Panc1 (cell line): ENCODE data around the gene ZNF789. TPM values are rescaled to one million over a fixed set of nuclear protein-coding genes. Genes with fewer than 3 reads are reported as not detected.

Source experiments
- ATAC-seq: fragments of 200-7000 bp; cut with Tn5 transposase; 2 replicates; pipeline ENCODE4 v1.9.1; 2020; ENCODE audit warnings: mild to moderate bottlenecking, moderate library complexity
- BruUV-seq: library from RNA; stranded (reverse); fragments of 400-500 nt; replicated peaks from 2 replicates; lab custom pipeline; 2021; lab: Mats Ljungman, UMichigan
- CTCF ChIA-PET: fragments of 300-600 bp; sonication (Branson Sonifier 250); formaldehyde crosslinking; loops from one replicate; lab custom pipeline; 2022; ENCODE audit warnings: antibody characterized with exemption; lab: Charles Lee
- POLR2A ChIA-PET: fragments of 300-600 bp; sonication (Branson Sonifier 250); formaldehyde crosslinking; loops from one replicate; lab custom pipeline; 2022; ENCODE audit warnings: antibody characterized with exemption; lab: Charles Lee
- DNase-seq: peaks from one replicate; pipeline ENCODE4 v3.0.0-alpha.2; 2010; ENCODE audit warnings: low read depth, low spot score
- H3K27ac ChIP-seq: 2 replicates; pipeline ENCODE4 v1.5.1; 2011; ENCODE audit warnings: mild to moderate bottlenecking, low read length, inconsistent platforms
- H3K27me3 ChIP-seq: fragments of 200-500 bp; sonication (Bioruptor generic); 2 replicates; pipeline ENCODE4 v1.6.0; 2014; ENCODE audit warnings: low read length, inconsistent platforms; ENCODE audit not compliant: control insufficient read depth, insufficient read depth
- H3K36me3 ChIP-seq: fragments of 200-500 bp; sonication (Bioruptor generic); 2 replicates; pipeline ENCODE4 v1.5.1; 2014; ENCODE audit warnings: inconsistent platforms, mild to moderate bottlenecking, low read length, moderate library complexity; ENCODE audit not compliant: control insufficient read depth, insufficient read depth
- H3K4me1 ChIP-seq: 2 replicates; pipeline ENCODE4 v1.5.1; 2011; ENCODE audit warnings: inconsistent platforms, mild to moderate bottlenecking, low read length, moderate library complexity; ENCODE audit not compliant: control insufficient read depth, insufficient read depth
- H3K4me3 ChIP-seq, 2 experiments: 2 replicates each; pipeline ENCODE4 v1.5.1; 2011 to 2012; ENCODE audit warnings: low read depth in 2 of 2, low read length in 2 of 2, mild to moderate bottlenecking in 2 of 2, inconsistent platforms in 1 of 2, moderate library complexity in 1 of 2
- H3K9me3 ChIP-seq: fragments of 200-500 bp; sonication (Bioruptor generic); 2 replicates; pipeline ENCODE4 v1.5.1; 2014; ENCODE audit warnings: low read depth, mild to moderate bottlenecking, inconsistent platforms, low read length, moderate library complexity; ENCODE audit not compliant: control insufficient read depth, insufficient read depth
- POLR2AphosphoS5 ChIP-seq: IDR thresholded peaks from 2 replicates; pipeline ENCODE4 v1.6.1; 2012; ENCODE audit warnings: mild to moderate bottlenecking, low read depth, low read length, moderate library complexity
- SIN3A ChIP-seq: IDR thresholded peaks from 2 replicates; pipeline ENCODE4 v1.6.1; 2012; ENCODE audit warnings: low read depth, mild to moderate bottlenecking, low read length, moderate library complexity, borderline replicate concordance; ENCODE audit not compliant: insufficient read depth
- TCF7L2 ChIP-seq: IDR thresholded peaks from 2 replicates; pipeline ENCODE4 v1.6.1; 2011; ENCODE audit warnings: mild to moderate bottlenecking, low read depth, low read length, inconsistent platforms
- in situ Hi-C: cut with HindIII; loops from 2 replicates; pipeline ENCODE4 v1.10.0; 2016; ENCODE audit warnings: low sequenced_read_pairs, low pct_unique_long_range_greater_than_20kb
- intact Hi-C: fragments of 100-400 bp; cut with micrococcal nuclease; formaldehyde crosslinking; loops from one replicate; pipeline ENCODE4 v1.10.0; 2022; ENCODE audit not compliant: unreplicated experiment
- total RNA-seq: library from RNA; stranded (reverse); gene quantifications from one replicate; pipeline ENCODE4 v1.2.1, GENCODE V29; 2021; ENCODE audit not compliant: unreplicated experiment
- TF ChIP-seq, protein P1 (sequence below): fragments of 450-650 bp; IDR thresholded peaks from 2 replicates; pipeline ENCODE4 v1.5.1; 2017; ENCODE audit warnings: mild to moderate bottlenecking
- TF ChIP-seq, protein P2 (sequence below), 2 experiments: IDR thresholded peaks; 2 replicates each; pipeline ENCODE4 v1.6.1; 2011 to 2012; ENCODE audit warnings: low read depth in 2 of 2, control low read depth in 1 of 2, low read length in 1 of 2, mild to moderate bottlenecking in 1 of 2, moderate library complexity in 1 of 2; ENCODE audit not compliant: insufficient read depth in 1 of 2

The ZNF789 gene
- total RNA-seq, 1 experiment from 2014 or later = 15.1 TPM

DNA sequence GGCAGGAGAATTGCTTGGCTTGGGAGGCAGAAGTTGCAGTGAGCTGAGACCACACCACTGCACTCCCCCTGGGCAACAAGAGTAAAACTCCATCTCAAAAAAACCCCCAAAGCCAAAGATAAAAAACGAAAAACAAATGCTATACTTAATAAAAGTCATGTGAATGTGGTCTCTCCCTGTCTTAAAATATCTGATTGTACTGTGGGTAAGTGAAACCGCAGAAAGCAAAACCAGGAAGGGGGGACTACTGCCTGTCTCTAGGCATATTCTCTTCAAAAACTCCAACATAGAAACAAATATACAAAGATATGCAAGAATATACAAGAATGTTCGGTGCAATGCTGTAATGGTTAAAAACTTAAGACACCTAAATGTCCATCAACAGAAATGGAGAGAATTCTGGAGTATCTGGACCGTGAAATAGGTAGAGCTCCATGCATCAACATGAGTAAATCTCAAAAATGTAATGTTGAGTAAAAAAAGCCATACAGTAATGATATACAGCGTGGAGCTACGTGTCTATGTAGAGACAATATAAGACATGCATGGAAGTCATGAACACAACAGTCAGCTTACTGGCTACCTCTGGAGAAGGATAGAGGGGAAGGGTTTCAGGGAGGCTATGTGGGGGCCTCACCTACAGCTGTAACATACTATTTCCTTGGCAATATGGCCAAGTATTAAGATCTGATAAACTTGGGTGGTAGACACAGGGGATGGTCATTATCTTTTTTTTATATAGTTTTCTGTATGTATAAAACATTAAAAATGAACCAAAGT lies 25.3 kb downstream of the ZNF789 start:
- Histone ChIP-seq H3K27ac (peak overlapping the region; percentile 76), H3K9me3 (peaks cover 22% of the 10 kb centered on the region), H3K27me3 (no peaks in the 10 kb centered on the region), H3K4me1 (peaks cover 5% of the 10 kb centered on the region), H3K4me3 (peak overlapping the region; percentile 98 to 100), H3K36me3 (peaks cover 4% of the 10 kb centered on the region)
- ATAC-seq = no peak
- no TSS peak for BruUV-seq
- in situ Hi-C loops (no loop called here), intact Hi-C loops (no loop called here)
- no peak for TF ChIP-seq SIN3A
- ChIA-PET POLR2A (no interaction called here), CTCF (no interaction called here)
- no peak for DNase-seq

DNA sequence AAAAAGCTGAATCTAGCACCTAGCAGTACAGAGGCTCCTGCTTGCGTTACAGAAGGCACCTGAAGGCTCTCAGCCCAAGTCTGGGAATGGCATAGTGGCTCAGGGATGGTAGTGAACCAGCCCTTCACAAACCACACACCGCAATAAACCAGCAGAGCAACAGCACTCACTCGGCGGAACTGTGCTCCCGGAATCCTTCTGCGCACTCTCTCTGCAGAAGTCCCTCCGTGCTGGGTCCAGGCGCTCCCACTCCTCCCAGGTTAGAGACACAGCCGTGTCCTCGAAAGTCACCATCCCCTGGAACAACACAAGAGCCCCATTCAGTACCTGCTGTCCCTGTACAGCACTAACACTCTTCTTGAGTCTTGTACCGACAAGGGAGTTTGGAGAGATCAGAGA lies 25.9 kb downstream of the ZNF789 start:
- BruUV-seq = no TSS peak
- ChIA-PET POLR2A (no interaction called here), CTCF (no interaction called here)
- peak overlapping the region; percentile 76 for H3K27ac ChIP-seq
- peak overlapping the region; percentile 98 to 100 for H3K4me3 ChIP-seq
- peak; percentile 49; the same call in 1 of the 2 replicates for ATAC-seq
- in situ Hi-C loops (no loop called here), intact Hi-C loops (no loop called here)
- no peaks in the 10 kb centered on the region for H3K27me3 ChIP-seq
- H3K4me1 ChIP-seq = peaks cover 5% of the 10 kb centered on the region
- H3K36me3 ChIP-seq = peaks cover 4% of the 10 kb centered on the region
- TF ChIP-seq POLR2AphosphoS5 (no peak), SIN3A (no peak), TCF7L2 (no peak)
- TF ChIP-seq, protein P1, sequence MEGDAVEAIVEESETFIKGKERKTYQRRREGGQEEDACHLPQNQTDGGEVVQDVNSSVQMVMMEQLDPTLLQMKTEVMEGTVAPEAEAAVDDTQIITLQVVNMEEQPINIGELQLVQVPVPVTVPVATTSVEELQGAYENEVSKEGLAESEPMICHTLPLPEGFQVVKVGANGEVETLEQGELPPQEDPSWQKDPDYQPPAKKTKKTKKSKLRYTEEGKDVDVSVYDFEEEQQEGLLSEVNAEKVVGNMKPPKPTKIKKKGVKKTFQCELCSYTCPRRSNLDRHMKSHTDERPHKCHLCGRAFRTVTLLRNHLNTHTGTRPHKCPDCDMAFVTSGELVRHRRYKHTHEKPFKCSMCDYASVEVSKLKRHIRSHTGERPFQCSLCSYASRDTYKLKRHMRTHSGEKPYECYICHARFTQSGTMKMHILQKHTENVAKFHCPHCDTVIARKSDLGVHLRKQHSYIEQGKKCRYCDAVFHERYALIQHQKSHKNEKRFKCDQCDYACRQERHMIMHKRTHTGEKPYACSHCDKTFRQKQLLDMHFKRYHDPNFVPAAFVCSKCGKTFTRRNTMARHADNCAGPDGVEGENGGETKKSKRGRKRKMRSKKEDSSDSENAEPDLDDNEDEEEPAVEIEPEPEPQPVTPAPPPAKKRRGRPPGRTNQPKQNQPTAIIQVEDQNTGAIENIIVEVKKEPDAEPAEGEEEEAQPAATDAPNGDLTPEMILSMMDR = no peak
- TF ChIP-seq, protein P2, sequence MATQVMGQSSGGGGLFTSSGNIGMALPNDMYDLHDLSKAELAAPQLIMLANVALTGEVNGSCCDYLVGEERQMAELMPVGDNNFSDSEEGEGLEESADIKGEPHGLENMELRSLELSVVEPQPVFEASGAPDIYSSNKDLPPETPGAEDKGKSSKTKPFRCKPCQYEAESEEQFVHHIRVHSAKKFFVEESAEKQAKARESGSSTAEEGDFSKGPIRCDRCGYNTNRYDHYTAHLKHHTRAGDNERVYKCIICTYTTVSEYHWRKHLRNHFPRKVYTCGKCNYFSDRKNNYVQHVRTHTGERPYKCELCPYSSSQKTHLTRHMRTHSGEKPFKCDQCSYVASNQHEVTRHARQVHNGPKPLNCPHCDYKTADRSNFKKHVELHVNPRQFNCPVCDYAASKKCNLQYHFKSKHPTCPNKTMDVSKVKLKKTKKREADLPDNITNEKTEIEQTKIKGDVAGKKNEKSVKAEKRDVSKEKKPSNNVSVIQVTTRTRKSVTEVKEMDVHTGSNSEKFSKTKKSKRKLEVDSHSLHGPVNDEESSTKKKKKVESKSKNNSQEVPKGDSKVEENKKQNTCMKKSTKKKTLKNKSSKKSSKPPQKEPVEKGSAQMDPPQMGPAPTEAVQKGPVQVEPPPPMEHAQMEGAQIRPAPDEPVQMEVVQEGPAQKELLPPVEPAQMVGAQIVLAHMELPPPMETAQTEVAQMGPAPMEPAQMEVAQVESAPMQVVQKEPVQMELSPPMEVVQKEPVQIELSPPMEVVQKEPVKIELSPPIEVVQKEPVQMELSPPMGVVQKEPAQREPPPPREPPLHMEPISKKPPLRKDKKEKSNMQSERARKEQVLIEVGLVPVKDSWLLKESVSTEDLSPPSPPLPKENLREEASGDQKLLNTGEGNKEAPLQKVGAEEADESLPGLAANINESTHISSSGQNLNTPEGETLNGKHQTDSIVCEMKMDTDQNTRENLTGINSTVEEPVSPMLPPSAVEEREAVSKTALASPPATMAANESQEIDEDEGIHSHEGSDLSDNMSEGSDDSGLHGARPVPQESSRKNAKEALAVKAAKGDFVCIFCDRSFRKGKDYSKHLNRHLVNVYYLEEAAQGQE (IDR thresholded peaks at IDR 0.05; ENCODE audit: insufficient read depth in 1 of 2, low read depth in 2 of 2, low read length in 1 of 2) = no peak
- no peak for DNase-seq
- H3K9me3 ChIP-seq = peaks cover 18% of the 10 kb centered on the region

DNA sequence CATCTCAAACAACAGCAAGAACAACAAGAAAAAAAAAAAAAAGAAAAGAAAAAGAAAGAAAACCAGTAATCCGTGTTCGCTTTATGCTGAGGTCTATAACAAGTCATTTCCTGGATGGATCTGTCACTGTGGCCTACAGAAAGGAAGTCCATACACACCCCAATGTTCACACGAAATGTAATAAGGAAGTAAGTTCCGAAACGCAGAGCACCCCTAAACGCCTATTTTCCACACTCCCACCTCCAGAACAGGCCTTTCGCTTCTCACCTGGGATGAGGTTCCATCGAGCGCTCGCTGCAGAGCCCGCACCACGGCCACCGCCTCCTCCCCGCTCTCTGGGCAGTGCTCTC lies 26.7 kb downstream of the ZNF789 start:
- TF ChIP-seq SIN3A = 0 out of 2 replicates have a peak, but pooled peaks have one; percentile 22
- no peak for TF ChIP-seq POLR2AphosphoS5
- H3K9me3 ChIP-seq = peaks cover 10% of the 10 kb centered on the region; the same call in 1 of the 2 replicates
- H3K27ac ChIP-seq = peak overlapping the region; percentile 90
- DNase-seq = no peak
- POLR2A ChIA-PET = no interaction called here
- ATAC-seq = no peak
- CTCF ChIA-PET = no interaction called here
- H3K4me1 ChIP-seq = peaks cover 5% of the 10 kb centered on the region
- H3K36me3 ChIP-seq = peaks cover 1% of the 10 kb centered on the region
- intact Hi-C loops = no loop called here
- in situ Hi-C loops = no loop called here
- no peaks in the 10 kb centered on the region for H3K27me3 ChIP-seq
- BruUV-seq = no TSS peak
- H3K4me3 ChIP-seq = peak overlapping the region; percentile 98 to 100
